Measurements from ENCODE around the gene CSK.

Gene CSK

GRCh38 chr15:74828835-74829234, 47.0 kb downstream of the CSK start:
- no peak for DNase-seq

DNA sequence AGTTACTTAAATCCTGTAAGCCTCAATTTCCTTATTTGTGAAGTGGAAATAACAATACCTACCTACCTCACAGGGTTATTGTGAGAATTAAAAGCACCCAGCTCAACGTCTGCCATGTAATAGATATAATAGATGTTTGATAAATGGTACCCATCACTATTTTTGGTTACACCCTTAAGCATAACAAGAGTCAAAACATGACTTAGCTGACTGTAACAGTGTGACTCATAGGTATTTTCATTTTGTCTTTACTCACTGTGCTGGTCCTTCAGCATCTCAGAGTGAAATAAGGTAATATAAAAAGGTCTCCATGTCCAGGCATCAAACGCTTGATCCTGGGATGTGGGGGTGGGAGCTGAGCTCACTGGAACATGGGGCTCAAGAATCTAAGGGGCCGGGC, 47.6 kb downstream of the CSK start:
- no peak for DNase-seq

DNA sequence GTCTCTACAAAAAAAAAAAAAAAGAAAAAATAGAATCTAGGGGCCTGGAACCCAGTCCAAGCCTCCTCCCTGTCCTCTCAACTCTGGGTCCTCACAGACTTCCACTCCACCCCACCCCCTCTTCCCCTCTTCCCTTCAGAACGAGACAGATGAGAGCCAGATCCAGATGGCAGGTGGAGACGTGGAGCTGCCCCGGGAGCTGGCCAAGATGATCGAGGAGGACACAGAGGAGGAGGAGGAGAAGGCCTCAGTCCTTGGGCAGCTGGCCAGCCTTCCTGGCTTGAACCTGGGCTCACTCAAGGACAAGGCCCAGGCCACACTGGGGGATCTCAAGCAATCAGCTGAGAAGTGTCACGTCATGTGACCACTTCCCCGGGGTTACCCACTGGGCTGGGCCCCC, 48.1 kb downstream of the CSK start:
- no peak for DNase-seq

- no peak for DNase-seq
Measured at GRCh38 chr15:74830868-74831267, 49.0 kb downstream of the CSK start.

GRCh38 chr15:74831813-74832495, 50.1 kb downstream of the CSK start:
- no peak for DNase-seq

GRCh38 chr15:74832826-74833225, 50.9 kb downstream of the CSK start:
- no peak for DNase-seq

DNA sequence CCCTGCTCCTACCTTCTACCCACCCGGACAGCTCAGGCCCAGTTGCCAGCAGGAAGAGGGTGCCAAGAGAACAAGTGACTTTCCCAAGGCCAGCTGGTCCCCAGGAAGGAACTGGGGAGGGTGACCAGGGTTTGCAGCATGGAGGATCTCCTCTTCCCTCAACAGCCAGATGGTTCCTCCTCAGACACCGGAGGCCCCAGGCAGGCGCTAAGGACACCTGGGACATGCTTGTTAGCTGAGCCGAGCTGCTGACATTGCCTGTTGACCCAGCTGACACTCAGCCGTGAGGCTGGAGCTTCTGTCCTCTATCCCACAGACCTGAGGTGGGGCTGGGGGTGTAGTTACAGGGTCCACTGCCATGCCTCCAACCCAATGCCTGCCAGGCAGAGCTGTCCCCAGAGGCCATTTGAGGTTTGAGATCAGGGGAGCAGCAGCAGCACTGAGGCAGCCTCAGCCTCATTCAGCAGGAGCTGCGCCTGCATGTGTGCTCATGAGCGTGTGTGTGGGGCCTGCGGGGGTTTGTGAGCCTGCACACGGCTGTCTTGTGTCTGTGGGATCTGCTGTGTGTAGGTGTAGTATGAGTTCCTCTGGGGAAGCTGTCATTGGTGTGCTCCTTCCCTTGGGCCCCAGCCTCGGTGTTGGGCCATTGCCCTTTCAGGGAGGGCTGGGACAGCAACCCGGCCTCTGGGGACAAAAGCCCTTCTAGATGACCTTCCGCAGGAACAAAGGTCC, 51.7 kb downstream of the CSK start:
- no peak for DNase-seq

DNA sequence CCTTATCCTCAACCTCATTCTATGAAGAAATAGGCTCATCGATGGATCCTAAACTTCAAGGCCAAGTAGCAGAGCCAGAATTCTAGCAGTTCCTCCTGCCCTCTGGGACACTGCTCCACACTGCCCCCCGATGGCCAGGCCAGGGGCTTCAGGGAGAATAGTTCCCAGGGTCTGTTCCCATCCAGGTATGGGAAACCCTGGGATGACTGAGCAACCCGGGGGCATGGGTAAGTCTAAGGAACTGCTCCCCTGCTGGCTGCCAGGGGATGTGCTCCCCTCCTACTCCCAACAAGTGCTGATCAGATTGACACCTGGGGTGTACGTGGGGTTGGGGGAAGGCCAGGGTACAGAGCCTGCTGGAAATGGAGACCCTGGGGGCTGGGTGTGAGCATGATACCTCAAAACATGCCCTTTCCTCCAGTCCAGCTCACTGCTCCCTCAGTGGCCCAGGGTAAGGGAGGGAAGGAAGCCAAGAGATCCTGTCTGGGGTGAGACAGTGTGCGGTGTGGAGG, 53.5 kb downstream of the CSK start:
- peak; percentile 24 for DNase-seq

- DNase-seq: no peak
Measured at GRCh38 chr15:74836846-74837245, 55.0 kb downstream of the CSK start.

- DNase-seq: no peak
Measured at GRCh38 chr15:74837482-74838136, 55.7 kb downstream of the CSK start.

GRCh38 chr15:74838137-74838516, 56.2 kb downstream of the CSK start:
- DNase-seq: no peak

- no peak for DNase-seq
Measured at GRCh38 chr15:74838746-74839525, 57.1 kb downstream of the CSK start.

DNA sequence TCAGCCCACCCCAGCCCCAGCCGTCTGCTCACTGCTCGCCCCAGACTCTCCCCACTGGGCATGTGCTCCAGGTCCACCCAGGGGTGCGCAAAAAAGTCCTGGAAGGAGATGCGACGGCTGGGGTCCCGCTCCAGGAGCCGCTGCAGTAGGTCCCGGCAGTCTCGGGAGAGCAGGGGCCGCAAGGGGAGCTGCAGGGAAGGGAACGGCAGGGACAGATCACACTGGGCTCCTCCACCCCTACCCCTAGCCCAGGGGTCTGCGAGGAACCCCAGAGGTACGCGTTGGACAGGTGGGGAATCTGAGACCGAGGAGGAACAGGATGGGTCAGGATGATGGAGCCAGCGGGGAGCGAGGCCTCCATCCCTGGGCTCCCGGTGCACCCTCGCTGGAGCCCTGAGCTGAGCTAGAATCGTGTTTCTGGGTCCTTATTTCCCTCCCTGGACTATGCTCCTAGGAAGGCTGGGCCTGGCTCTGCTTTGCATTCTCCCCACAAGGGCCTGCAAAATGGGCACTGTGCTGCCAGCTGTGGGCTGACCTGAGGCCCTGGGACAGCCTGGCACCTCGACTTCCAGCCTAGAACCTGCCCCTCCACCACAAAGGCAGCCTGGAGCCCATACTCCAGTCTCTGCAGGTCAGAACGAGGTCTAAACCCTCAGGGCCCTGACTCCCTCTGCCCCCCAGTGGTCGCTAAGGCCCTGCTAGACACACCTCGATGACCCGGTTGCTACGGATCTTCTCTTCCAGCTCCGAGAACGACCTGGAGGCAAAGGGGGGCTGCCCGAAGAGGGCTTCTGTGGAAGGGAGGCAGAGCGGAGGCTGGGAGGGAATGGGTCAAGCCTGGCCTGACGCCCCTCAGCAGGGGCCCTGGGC, 57.9 kb downstream of the CSK start:
- DNase-seq: no peak

GRCh38 chr15:74840851-74841775, 59.2 kb downstream of the CSK start:
- DNase-seq: no peak

- no peak for DNase-seq
Measured at GRCh38 chr15:74841891-74842373, 60.1 kb downstream of the CSK start.

DNA sequence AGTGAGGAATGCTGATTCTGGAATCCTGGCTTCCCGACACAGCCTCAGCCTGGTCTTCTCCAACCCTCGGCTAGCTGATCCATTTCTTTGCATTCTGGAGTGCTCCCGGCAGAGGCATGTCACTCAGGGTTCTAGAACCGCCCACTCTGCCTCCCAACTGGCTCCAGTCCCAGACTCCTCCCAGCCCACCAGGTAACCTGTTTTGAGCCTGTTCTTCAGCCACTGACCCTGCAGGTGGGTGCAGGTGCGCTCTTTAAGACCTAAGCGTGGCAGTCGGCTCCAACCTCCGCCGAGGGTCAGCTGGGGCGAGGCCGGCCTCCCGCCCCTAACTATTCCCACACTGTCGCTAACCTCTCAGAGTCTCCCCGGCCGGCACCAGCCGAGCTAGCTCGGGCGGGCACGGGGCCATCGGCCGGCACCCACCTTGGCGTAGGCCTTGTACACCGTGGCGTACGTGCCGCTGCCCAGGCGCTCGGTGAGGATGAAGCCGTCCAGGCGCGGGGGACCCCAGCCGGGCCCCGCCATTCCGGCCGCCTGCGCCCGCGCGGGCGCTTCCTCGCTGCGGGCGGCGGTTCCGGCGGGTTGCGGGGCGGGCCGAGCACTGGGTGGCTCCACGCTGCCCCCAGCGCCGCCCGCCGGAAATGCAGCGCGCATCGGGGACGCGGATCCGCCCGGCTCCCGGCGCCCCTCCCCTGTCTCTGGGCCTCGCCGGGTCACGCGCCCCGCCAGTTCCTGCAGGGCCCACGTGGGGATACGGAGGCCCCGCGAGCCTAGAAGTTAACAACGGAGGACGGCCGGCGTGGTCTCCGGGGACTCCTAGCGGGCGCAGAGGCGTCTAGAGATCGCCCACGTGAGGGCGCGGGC, 60.9 kb downstream of the CSK start, which contains the start of gene ULK3:
Gene ULK3 (minus strand): TSS at position 576 of the 864 bp plus-strand sequence. CDS start 51 bp downstream, at position 525.
- DNase-seq: peak; percentile 84

DNA sequence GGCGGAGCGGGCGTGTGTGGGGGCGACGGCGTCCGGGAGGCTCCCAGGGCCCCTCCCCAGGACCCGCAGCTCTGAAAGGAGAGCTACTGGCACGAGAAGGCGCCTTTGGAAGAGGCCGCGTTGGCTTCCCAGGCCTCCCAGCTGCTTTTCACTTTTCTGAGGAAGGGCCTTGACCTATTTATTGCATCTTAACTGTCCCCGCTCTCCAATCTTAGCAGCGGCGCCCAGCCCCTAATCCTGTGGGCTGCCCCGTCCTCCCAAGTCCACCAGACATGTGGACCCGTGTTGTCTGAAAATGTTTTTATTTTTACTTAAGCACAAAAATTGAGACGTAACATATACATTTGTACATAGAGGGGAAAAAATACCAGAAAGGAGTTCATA, 61.6 kb downstream of the CSK start:
- no peak for DNase-seq

DNA sequence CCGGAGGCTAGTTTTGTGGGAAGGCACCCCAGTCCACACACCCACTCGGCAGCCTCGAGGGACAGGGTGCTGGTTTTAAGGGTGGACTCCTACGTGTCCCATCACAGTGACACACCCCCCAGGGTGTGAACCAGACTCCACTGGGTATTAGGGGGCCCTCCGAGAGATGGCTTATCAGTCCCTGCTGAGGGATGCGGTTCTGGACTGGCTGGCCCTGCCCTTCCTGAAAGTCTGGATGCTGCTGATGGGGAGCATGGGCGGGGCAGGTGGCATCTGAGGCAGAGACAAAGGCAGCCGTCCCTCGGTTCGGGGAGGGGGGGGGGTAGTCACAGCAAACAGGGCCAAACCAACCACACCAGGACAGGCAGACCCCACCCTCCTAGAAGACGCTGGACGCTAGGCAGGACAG, 62.0 kb downstream of the CSK start:
- DNase-seq: no peak
